ENCODE results near the gene ASTN1. TPM values are rescaled to one million over a fixed set of nuclear protein-coding genes. Genes with fewer than 3 reads are reported as not detected.

ASTN1 gene
- total and polyA plus RNA-seq, 12 donors = 0.14 to 0.88 (median 0.34) TPM

DNA sequence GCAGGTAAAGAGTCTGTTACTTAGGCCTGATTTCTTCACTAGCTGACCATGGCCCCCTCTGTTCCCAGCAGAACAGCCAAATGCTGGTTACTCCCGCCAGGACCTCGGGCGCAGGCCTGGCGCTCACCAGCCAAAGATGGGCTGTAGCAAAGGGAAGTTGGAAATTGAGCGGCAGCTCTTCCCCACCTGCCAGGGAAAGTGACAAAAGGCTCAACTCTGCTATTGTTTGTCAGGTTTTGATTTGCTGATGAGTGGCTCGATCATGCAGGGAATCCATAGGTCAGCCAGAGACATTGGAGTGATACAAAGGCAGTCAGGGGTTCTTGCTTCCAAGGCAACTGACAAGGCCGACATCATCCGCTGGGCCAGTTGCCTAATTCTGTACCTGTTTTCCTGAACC is 120.1 kb downstream of the ASTN1 start:
- H3K27ac ChIP-seq = no peak overlapping the region
- peaks cover 0 to 6% (median 0%) of the 10 kb centered on the region in 7 donors for H3K27me3 ChIP-seq
- intact Hi-C loops (cut with DNase I) = no loop called here
- 82 to 86% methylated on average over 8 of the region's 8 CpGs for WGBS, 2 donors
- ATAC-seq (no peak), DNase-seq (no peak)
- H3K4me3 ChIP-seq = no peak overlapping the region
- no peaks in the 10 kb centered on the region for H3K4me1 ChIP-seq
- no peaks in the 10 kb centered on the region for H3K36me3 ChIP-seq
- TF ChIP-seq, protein P1, sequence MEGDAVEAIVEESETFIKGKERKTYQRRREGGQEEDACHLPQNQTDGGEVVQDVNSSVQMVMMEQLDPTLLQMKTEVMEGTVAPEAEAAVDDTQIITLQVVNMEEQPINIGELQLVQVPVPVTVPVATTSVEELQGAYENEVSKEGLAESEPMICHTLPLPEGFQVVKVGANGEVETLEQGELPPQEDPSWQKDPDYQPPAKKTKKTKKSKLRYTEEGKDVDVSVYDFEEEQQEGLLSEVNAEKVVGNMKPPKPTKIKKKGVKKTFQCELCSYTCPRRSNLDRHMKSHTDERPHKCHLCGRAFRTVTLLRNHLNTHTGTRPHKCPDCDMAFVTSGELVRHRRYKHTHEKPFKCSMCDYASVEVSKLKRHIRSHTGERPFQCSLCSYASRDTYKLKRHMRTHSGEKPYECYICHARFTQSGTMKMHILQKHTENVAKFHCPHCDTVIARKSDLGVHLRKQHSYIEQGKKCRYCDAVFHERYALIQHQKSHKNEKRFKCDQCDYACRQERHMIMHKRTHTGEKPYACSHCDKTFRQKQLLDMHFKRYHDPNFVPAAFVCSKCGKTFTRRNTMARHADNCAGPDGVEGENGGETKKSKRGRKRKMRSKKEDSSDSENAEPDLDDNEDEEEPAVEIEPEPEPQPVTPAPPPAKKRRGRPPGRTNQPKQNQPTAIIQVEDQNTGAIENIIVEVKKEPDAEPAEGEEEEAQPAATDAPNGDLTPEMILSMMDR (IDR thresholded peaks at IDR 0.05) = no peak
- H3K9me3 ChIP-seq = no peaks in the 10 kb centered on the region

DNA sequence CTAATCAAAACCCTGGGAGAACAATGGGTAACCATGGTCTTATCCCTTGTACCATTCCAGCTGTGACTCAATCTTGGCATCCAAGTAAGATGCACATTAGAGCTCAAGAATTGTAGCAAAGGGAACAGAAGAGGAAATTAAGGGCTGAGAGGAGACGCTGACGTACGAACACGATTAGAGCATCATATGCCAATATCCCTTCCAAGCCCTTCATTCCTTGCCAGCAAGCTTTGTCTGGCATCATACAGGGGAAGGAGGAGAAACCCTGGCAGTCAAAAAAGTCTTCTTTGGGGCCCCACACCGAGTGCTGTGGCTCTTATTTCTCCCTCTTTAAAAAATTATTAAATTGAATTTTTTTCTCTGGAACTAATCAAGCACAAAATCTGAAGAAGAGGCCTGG is 120.9 kb downstream of the ASTN1 start:
- H3K27me3 ChIP-seq = peaks cover 0 to 6% (median 0%) of the 10 kb centered on the region in 7 donors
- no peak overlapping the region for H3K27ac ChIP-seq
- H3K9me3 ChIP-seq = no peaks in the 10 kb centered on the region
- 80 to 81% methylated on average over 5 of the region's 5 CpGs for WGBS, 2 donors
- H3K36me3 ChIP-seq = no peaks in the 10 kb centered on the region
- DNase-seq = no peak
- intact Hi-C loops (cut with DNase I) = no loop called here
- TF ChIP-seq, protein P1 (IDR thresholded peaks at IDR 0.05) = no peak
- no peaks in the 10 kb centered on the region for H3K4me1 ChIP-seq
- no peak overlapping the region for H3K4me3 ChIP-seq
- ATAC-seq = no peak

DNA sequence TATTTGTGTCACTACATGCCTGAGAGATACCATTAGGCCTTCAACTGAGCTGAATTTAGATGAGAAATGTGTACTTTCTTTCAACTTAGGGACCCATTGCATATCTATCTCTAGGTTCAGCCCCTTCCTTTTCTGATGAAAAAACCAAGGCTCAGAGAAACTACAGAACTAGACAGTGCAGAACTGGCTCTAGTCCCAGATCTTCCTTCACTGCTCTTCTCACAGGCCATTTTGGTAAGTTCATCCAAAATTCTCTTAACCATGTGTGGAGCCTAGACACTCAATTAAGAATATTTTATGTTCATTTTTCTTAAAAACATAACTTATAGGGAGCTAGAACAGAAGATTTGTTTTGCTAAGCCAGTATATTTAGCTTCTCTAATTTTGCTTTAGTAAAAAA is 128.9 kb downstream of the ASTN1 start:
- DNase-seq = no peak
- ATAC-seq = no peak
- Histone ChIP-seq H3K4me3 (no peak overlapping the region), H3K36me3 (no peaks in the 10 kb centered on the region), H3K9me3 (no peaks in the 10 kb centered on the region), H3K27me3 (no peaks in the 10 kb centered on the region), H3K4me1 (peaks cover 0 to 4% (median 0%) of the 10 kb centered on the region in 9 donors), H3K27ac (no peak overlapping the region)
- TF ChIP-seq, protein P1 (IDR thresholded peaks at IDR 0.05) = no peak
- intact Hi-C loops (cut with DNase I) = no loop called here

DNA sequence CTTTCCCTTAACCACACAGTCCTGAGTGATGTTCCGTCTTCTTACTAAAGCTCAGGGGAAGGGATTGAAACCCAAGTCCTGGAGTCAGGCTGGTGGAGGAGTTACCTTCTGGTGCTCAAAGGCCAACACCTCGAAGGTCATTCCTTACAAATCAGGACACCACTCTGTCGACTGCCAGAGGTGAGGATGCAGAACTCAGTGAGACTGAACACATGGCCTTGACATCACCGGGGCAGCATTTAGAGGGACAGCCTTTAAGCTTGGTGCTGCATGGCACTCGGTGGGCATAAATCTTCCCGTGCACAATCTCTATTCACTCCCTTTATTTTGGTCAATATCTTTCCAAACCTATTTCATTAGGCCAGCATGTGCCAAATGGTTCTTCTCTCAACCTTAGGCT is 130.9 kb downstream of the ASTN1 start:
- intact Hi-C loops (cut with DNase I) = no loop called here
- WGBS, 2 donors = 44 to 46% methylated on average over 6 of the region's 6 CpGs
- Histone ChIP-seq H3K9me3 (no peaks in the 10 kb centered on the region), H3K4me3 (no peak overlapping the region), H3K36me3 (no peaks in the 10 kb centered on the region), H3K4me1 (peaks cover 0 to 4% (median 0%) of the 10 kb centered on the region in 9 donors), H3K27ac (no peak overlapping the region), H3K27me3 (no peaks in the 10 kb centered on the region)
- TF ChIP-seq, protein P1 (IDR thresholded peaks at IDR 0.05) = no peak
- ATAC-seq (peak in 3 of 8 donors; percentile 34 to 56 (median 44)), DNase-seq (no peak)
